Fibroblast of mammary gland (primary cell): ENCODE measurements around the gene MEPE.

Experiments used
- DNase-seq: peaks from one replicate; pipeline ENCODE4 v3.0.0-alpha.2; 2010; ENCODE audit warnings: low read depth
- H3K4me3 ChIP-seq: 2 replicates; pipeline ENCODE4 v1.5.1; 2011; ENCODE audit warnings: low read depth, mild to moderate bottlenecking, low read length, moderate library complexity; ENCODE audit not compliant: control insufficient read depth
- CTCF ChIP-seq: conservative IDR thresholded peaks from 2 replicates; pipeline ENCODE4 v1.5.1; 2011; ENCODE audit warnings: low read depth, low read length, inconsistent platforms; ENCODE audit not compliant: control insufficient read depth, insufficient read depth

The MEPE gene

DNA sequence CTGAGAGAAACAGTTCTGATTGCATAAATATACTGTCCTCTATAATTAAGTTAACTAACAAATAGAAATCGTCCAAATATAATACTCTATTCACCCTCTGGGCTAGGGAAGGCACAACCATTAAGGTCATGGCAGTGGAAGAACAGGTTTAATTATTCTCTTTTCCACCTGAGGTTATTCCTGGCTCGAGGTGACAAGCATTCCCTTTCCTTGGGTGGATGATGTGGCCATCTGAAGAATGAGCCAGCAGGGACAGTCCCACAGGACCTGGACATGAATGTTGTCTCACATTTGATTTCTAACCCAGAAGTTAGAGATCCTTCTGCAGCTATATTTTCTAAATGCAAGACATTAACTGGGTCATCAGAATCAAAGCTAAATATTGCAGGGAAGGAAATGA lies 27.9 kb upstream of the MEPE start:
- DNase-seq: no peak
- TF ChIP-seq CTCF: no peak
- no peak overlapping the region for H3K4me3 ChIP-seq

DNA sequence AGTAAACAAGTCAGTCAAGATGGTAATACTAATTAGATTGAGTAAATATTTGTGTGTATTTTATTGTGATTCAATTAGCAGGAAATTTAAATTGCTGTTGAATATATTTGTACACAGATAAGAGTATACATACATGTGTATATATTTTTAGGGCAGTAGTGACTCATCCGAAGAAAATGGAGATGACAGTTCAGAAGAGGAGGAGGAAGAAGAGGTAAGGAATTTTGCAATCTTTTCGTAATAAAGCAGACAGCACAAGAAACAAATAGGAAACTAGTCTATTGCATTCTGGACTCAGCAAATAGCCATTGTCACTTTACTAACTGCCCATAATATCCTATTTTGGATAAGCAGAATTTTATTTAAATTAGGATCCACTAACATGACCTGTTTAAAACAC lies 26.8 kb upstream of the MEPE start:
- no peak for TF ChIP-seq CTCF

GRCh38 chr4:87806520-87806919 lies 26.2 kb upstream of the MEPE start:
- H3K4me3 ChIP-seq: no peak overlapping the region
- TF ChIP-seq CTCF: no peak
- peak; percentile 54 for DNase-seq

More for the DNA sequence above, 26.8 kb upstream of the MEPE start:
- DNase-seq: peak; percentile 59
- H3K4me3 ChIP-seq: no peak overlapping the region

GRCh38 chr4:87807402-87807801 lies 25.4 kb upstream of the MEPE start:
- no peak overlapping the region for H3K4me3 ChIP-seq
- DNase-seq: peak; percentile 51
- TF ChIP-seq CTCF: no peak

- no peak for DNase-seq
- no peak overlapping the region for H3K4me3 ChIP-seq
- no peak for TF ChIP-seq CTCF
These were observed 20.8 kb upstream of the MEPE start for GRCh38 chr4:87811977-87812376.

DNA sequence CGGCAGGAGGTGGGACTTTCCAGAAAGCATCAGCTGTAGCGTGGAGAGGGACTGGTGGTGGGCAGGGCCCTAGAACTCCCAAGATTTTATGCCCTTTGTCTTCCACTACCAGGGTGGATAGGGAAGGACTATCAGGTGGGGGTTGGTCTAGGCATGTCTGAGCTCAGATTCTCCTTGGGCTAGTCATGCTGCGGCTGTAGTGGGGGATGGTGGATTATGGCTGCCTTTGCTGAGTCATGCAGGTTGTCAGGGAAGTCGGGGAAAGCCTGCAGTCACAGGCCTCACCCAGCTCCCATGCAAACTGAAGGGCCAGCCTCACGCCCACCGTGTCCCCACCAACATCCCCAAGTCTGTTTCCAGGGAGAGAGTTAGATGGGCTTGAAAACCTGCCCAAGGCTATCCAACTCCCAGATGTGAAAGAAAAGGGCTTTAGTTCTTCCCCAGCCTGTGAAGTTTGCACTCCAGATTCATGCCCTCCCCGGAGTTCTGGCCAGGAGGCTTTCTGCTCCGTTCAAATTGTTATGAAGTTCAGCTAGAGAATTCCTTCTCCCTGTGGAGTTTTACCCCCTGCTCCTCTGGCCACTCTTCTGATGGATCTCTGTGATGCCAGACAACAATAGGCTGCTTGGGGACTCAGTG lies 13.4 kb upstream of the MEPE start:
- no peak for TF ChIP-seq CTCF
- peak; percentile 80 for DNase-seq
- H3K4me3 ChIP-seq: no peak overlapping the region

GRCh38 chr4:87823200-87823599 lies 9.6 kb upstream of the MEPE start:
- DNase-seq: no peak
- no peak overlapping the region for H3K4me3 ChIP-seq
- no peak for TF ChIP-seq CTCF
